Fibroblast of skin of left biceps (primary cell): ENCODE results near the gene FARS2.

Experiments
- DNase-seq, 2 experiments: peaks; one replicate each; pipeline ENCODE4 v3.0.0-alpha.2; 2013; ENCODE audit warnings: low read depth in 2 of 2

The FARS2 gene

DNA sequence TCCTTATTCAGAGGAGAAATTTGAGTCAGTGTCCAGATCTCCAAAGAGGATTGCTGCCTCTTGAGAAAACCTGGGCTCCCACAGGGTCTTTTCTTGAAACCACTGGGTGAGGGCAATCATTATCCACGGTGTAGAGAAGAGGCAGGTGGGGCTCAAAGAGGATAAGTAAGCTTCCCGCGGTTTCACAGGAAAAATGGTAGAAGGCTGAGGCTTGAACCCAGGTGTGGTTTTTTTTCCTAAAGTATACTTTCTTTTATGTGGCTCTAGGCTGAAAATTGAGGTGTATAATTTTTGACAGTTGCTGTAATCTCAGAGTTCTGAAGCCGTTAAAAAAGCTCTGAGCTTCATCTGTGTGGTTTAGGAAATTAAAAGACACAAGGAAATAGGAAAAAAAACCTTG is 164.5 kb downstream of the FARS2 start:
- no peak for DNase-seq

DNA sequence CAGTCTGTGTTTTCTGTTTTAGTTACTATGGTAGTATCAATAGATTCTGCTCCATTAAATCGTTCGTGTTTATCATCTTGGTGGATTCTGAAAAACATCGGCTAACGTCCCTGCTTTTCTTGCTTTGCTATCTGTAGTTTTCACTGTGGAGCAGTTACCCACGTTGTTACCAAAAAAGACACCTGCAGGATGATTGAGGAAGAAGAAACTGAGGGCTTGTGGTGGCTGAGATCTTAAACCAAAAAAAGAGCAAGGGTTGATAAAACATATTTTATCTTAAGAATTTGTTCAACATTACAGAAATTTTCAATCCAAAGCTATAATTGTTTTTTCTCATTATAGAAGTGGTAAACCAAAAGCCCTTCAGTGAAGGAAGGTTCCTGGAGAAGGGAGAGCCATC is 166.3 kb downstream of the FARS2 start:
- DNase-seq, result no peak

DNA sequence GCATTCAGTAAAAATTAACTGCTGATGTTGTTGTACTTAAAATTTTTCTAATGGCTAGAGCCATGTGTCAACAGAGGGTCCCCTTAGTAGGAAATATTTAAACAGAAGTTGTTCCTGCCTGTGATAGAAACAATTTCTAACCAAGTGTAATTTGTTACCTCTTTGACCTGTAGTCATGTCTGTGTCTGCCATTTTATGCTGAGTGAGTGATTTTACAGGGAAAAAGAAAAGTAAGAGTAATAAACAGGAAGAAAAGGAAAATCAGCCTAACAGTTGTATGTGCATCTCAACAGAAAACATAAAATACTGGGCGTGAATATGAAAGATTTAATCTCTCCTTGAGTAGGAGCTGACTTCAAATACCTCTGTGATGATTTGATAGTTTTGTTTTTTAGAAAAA is 172.0 kb downstream of the FARS2 start:
- no peak for DNase-seq

DNA sequence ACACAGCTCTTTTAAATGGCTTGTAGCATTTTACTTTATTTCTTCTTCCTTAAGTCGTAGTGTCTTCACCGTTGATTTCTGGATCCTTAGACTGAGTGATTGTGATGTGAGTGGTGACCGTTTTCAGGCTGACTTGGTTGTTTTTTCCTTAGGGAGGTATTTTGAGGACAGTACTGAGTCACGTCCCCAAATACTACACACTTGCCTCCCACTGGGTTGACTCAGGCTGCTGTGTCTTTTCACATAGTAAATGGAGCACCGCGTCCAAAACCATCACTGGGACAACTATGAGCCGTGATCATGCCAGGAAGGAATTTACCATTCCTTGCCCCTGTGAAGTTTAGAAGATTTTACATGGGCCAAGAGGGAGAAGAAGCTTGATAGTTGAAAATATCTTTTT is 174.1 kb downstream of the FARS2 start:
- peak; percentile 30 to 31 for DNase-seq

DNA sequence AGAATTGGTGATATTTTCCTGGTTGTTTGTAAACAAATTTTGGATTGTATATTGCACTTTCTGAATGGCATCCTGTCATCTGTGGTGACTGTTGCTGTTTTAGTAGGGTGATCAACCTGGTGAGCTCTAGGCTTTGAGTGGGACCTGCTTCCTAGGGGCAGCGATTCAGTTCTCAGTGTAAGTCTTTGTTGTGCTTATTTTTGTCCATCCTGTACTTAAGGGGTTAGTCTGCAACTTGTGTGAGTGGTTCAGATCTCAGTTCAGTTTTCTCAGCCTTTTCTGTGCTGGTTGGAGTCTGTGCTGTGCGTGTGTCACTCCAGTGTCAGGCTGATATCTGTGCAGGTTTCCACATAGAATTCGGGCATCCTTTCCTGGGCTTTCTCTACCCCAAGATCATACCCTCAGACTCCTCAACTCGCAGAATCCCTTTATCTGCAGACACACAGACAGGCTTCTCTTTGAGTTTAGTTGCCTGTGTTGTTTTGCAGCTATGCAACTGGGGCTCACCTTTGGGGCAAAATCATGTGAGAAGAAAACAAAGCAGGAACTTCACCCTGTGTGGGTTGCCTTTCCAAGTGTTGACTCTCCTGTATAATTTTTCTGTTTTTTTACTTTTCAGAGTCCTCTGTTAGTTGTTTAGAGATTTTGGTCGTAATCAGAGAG is 177.7 kb downstream of the FARS2 start:
- no peak for DNase-seq

DNA sequence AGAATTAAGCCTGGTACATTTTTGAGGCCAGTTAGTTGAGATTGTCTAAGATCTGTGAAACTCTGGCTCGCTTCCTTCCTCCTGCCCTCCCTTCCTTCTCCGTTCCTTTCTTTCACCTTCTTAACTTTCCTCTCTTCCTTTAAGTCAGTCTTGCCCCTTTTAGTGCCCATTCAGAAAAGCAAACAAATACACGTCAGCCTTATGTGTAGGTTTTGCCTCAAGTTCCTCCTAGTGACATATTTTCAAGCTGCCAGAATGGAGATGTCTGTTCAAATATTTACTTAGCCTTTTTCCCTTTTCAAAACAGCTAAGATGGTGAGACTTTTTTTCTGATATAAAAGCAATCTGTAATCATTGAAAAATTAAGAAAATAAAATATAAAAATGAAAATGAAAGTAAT is 178.4 kb downstream of the FARS2 start:
- DNase-seq, result no peak

DNA sequence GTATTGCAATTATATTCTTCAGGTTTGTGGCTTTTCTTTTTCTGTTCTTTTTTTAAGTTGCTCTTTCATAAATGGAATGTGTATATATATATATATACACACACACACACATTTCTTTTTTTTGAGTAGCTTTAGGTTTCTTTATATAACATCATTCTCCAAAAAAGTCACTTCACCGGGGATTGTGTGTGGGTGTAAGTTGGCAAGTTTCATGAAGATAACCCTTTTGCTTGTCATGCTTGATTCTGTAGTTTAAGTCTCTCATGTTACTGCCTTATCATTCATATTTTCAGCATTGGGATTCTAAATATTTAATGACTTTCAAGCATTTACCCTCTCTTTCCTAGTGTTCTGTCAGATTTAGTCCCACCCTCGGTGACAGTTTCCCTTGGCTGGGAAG is 181.0 kb downstream of the FARS2 start:
- no peak for DNase-seq

DNA sequence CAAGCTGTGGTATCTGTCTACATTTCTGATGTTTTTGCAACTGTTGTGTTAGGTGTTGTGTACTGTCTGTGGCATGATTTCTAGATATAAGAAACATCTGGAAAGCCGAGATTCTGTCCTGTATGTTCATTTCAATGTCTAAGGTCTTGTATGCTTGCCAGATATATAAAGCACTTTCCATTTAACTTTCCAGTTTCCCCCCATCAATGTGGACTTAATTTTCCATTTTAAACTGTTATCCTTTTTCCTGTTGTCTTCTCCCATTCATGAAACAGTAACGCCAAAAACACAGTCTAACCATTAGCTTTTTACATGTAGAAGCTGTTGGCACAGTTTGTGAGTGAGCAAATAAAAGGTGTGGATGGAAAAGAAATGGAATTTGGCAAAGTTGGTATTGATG is 181.6 kb downstream of the FARS2 start:
- DNase-seq, result peak in 1 of 2 experiments; percentile 19

DNA sequence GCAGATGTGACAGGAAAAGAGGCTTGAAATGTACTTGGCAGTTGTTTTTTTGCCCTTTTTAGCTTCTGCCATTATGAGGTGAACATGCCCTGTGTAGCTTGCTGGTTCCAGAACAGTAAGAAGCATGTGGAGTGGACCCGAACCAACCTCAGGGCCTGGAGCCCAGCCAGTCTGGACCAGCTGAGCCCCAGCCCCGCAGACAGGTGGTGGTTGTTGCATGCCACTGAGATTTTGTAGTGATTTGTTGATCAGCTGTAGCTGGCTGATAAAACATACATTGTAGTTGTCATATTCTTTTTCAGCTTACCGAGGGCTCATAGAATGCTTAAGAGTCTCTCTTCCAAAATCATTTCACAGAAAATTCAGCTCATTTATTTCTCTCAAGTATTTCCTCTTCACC is 182.2 kb downstream of the FARS2 start:
- DNase-seq, result no peak

DNA sequence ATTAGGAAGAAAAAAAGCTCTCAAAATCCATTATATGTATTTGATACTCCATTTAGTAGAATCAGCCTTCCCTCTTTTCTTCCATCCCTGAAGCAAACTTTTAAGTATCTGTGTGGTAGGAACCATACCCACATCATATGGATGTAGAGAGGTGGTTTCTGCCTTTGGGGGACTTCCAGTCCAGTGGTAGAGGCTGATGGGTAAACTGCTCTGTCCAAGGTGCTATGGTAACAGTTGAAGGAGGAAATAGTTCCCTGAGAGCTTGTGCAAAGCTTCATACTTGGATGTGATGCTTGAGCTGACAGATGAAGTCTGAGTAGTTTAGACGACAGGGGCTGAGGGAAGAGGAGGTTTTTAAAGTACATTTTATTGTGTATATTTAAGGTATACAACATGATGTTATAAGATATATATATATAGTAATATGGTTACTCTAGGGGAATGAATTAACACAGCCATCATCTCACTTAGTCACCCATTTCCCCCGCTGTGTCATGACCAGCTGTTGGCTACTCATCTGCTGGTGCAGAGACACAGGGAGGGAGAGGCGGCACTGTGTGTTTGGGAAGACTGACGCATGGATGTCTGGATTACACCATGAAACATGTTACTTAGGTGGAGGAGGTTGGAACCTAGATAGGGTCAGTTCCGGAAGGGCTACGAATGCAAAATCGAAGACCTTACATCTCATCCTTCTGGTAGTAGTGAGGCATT is 185.2 kb downstream of the FARS2 start:
- DNase-seq, result no peak

DNA sequence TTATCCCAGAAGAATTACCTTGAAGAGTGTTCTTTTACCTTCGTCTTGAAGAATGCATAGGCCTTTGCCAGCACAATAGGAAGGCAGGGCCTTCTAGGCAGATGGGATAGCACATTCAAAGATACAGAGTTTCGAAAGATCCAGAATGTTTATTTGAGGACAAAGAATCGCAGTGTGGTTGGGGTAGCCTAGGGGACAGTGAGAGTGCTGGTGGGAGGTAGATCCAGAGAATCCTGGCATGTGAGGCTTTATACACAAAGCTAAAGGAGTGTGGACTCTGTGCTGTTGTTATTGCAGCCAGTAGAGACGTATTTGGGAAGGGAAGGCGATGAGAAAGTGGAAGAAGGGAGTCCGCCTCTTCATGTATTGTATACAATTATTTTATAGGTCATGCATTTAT is 186.6 kb downstream of the FARS2 start:
- no peak for DNase-seq

DNA sequence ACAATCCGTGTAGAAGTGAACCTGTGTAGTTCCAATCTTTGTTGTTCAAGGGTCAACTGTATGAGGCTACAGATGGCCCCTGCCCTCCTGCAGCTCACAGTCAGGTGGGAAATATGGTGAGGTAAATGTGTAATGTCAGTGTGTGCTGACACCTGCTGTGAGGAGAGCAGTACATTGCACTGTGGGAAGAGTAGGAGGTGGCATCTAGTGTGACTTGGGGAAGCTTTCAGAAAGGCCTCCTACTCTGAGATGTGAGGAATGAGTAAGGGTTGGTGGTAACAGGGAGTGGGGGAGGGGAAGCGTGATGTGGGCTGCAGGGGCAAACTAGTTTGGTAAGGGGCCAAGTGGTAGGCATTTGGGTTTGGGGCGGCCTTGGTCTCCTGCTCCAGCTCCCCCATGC is 188.8 kb downstream of the FARS2 start:
- no peak for DNase-seq

DNA sequence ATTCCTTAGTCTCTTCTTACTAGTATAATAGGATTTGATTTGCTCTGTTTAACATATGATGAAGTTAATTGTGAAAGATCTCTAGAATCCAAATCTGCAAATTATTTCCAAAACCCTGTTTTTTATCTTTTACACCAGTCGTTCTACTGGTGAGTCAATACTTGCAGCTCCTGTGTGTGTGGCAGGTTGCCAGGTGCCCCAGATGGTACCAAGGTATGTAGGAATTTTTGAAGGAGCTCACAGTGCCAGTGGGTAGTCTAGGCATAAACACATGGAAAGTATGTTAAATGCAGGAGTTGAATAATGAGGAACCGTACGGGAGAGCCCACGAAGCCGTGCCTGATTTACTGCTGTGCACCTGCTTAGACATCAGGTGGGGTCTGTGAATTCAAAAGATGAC is 192.2 kb downstream of the FARS2 start:
- DNase-seq, result no peak

DNA sequence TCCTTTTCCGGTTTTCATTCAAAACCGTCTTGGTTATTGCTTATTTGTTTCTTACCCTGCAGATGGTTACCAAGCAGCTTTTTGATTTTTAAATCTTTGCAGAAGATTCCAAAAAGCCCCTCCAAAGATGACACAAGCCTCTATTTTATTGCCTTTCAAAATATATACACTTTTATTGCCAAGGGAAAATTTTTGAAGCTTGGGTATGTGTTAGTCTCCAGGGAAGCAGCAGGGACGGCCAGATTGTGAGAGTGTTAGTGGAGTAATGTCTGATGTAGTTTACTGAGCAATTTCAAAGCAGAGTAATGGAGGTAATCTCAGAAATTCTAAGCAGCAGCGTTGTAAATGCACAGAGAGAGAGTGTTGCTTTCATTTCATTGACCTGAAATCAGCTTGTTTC is 193.8 kb downstream of the FARS2 start:
- DNase-seq, result no peak

DNA sequence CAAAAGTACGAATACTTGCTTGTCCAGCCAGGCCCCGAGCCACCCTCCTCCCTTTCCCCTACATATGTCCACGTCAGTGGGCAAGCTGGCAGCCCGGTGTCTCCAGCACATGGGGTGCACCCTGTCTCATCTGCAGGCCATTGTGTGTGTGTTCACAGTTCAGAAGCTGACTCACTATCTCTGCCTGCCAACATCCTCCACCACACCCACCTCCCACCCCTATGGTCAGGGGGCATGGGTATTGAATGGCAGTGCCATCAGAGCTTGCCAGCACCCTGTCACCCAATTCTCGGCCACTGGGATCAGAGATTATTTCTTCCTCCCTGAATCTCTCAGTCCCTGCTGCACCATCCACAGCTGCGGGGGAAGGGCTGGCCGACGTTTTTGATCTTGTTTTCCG is 195.7 kb downstream of the FARS2 start:
- no peak for DNase-seq

DNA sequence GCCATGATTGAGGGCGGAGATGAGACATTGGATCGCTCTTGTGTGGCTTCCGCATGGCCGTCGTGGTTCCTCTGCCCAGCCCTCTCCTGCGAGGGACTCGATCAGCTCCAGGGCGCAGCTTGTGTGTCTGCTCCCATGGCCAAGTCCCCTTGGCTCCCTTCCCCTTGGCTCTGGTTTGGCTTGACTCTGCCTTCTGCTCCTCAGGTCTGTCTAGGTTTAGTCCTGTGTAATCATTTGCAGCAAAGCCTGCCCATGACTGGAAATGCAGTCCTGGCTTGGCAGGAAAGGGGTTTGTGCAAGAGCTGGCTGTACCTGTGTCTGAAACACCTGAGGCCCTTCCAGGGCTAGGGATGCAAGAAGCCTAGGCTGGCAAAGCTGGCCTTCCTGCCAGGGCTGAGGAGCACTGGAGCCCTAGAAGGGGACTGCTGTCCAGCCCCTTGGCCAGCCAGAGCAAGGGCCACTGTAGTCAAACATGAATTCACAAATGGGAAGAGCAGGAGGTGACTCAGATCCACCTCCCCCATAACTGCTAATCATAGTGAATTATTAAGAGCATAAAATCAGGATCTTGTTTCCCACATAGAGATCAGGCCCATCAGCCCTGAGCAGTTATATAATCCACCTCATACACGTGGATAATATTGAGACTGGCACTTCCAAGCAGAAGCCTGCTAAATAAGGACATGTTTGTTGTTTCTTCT is 196.8 kb downstream of the FARS2 start:
- no peak for DNase-seq

DNA sequence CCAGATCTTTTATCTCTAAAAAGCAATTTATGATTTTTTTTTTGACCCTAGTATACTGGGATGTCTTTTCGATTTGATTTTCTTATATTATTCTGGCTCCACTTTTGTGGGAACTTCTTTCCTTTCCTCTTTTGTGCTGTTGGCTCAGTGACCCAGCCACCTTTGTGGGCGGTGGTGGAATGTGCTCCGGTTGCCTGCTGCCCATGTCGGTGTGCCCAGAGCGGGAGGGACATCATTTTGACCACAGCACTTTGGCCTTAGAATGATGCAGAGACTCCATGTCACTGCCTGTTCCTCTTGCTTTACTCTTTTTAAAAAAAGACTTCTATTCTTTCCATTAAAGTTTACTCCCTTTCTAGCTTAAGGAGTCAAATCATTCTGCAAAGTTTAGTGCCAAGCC is 198.0 kb downstream of the FARS2 start:
- no peak for DNase-seq

DNA sequence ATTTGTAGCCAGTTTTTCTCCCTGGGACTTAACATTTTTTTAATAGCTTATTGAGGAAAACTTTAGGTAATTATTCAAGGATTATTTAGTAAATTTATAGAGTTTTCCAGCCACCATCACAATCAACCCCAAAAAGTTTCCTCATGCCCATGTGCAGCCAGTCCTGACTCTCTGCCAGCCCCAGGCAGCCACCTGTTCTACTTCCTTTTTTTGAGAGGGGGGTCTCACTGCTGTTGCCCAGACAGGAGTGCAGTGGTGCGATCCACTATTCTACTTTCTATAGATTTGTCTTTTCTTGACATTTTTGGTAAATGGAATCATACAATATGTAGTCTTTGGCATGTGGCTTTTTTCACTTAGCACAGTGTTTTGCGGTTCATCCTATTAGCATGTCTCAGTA is 200.1 kb downstream of the FARS2 start:
- DNase-seq, result no peak

DNA sequence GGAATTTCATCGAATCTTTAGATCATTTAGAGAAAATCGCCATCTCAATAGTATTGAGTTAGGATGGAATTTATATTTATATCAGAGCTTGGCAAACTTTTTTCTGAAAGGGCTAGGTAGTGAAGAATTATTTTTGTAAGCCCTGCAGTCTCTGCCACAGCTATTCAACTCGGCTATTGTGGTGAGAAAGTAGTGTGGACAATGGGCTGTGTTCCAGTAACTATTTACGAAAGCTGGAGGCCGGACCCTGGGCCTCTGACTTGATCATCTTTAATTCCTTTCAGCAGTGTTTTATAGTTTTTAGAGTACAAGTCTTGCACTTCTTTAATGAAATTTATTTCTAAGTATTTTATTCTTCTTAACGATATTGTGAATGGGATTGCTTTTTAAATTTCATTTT is 201.5 kb downstream of the FARS2 start:
- no peak for DNase-seq

DNA sequence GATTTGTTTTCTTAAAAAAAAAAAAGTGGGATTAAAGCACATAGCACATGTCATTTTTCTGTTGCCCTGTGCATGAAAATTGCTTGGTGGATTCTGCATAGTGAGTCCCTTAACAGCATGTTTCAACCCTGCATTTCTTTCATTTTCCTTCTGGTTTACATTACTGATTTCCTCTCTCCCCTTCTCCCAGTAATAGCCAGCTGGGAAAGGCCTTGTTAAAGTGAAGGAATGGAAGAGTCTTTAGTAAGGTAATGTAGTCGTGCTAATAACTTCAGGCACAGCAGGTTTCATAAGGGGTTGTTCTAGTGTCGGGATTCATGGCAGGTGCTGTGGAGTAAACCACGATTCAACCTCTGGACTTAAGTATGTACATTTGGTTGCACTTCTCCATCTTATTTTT is 202.4 kb downstream of the FARS2 start:
- no peak for DNase-seq

DNA sequence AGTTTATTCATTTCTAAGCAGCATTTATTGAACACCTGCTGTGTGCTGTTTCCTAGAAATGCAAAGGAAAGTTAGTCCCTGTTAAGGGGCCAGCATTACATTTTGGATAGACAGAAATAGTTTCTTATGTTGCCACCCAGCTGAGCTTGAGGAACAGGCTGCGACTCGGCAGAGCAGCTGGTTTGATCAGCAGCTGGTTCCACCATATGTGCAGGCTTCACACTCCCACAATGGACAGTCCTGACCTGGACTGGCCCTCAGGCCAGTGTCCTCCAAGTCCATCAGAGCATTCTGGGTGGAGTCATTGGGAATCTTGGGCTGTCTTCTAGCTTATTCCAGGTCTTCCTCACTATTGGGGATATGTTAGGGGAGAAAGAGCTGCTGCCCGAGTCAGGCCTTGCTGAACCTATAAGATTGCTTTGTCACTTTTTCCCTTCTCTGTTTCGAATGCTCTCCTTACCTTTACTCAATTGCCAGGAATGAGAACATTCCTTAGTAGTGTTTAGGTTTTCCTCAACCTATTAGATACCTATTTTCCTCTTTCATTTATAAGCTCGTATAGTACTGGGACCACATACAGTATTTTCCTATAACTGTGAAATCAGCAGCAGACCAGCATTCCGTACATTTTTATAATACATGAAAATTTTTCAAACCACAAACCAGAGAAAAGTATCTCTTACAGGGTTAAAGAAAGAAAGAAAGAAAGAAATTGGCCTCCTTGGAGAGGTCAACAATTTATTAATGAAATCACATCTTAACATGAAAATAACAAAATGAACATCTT is 203.0 kb downstream of the FARS2 start:
- no peak for DNase-seq
